Measurements from ENCODE around the gene CUX1. TPM values are rescaled to one million over a fixed set of nuclear protein-coding genes. Genes with fewer than 3 reads are reported as not detected.

The CUX1 gene
- total and polyA plus RNA-seq, 10 of the 15 experiments (the other 5 are each of a cell fraction or from before 2014, with no cell fraction given), result 6.1 to 48.6 (median 25.9) TPM

DNA sequence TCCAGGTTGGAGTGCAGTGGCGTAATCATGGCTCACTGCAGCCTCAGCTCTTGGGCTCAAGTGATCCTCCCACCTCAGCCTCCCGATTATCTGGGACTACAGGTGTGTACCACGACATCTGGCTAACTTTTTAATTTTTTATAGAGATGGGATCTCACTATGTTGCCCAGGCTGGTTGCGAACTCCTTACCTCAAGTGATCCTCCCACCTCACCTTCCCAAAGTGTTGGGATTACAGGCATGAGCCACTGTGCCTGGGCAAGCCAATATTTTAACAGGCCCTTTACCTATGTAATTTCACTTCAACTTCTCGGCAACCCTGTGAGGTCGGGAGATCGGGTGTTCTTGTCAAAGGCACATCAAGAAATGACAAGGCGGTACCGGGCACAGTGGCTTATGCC lies 146.3 kb downstream of the CUX1 start:
- Histone ChIP-seq H3K4me1 (ENCODE audit: control insufficient read depth, insufficient read depth, low read length) (no peaks in the 10 kb centered on the region), H3K4me2 (ENCODE audit: control insufficient read depth, insufficient read depth) (no peak overlapping the region), H3K9ac (ENCODE audit: control insufficient read depth, insufficient read depth, low read length) (no peak overlapping the region), H4K20me1 (ENCODE audit: control insufficient read depth, insufficient read depth) (no peaks in the 10 kb centered on the region), H3K27me3 (replicated peaks in 1 of 2; ENCODE audit: control insufficient read depth in 2 of 2, insufficient read depth in 2 of 2, low read length in 1 of 2) (no peaks in the 10 kb centered on the region), H3K4me3 (no peak overlapping the region), H2AFZ (ENCODE audit: control insufficient read depth, low read depth, low read length) (no peak overlapping the region), H3K36me3 (ENCODE audit: control insufficient read depth in 2 of 2, insufficient read depth in 2 of 2, low read length in 1 of 2) (no peaks in the 10 kb centered on the region), H3K27ac (ENCODE audit: control insufficient read depth, insufficient read depth) (no peak overlapping the region), H3K9me3 (replicated peaks; ENCODE audit: control insufficient read depth, insufficient read depth, low read length) (no peaks in the 10 kb centered on the region), H3K79me2 (ENCODE audit: control insufficient read depth, insufficient read depth, low read length) (no peaks in the 10 kb centered on the region; the same call in 1 of the 2 replicates)
- DNase-seq (ENCODE audit: low read depth, low spot score) (no peak), ATAC-seq (no peak), FAIRE-seq (no peak)
- in situ Hi-C loops (cut with MboI) (no loop called here), intact Hi-C loops (cut with micrococcal nuclease; ENCODE audit: unreplicated experiment) (no loop called here)
- ChIA-PET RAD21 (ENCODE audit: unreplicated experiment) (no interaction called here), POLR2A (no interaction called here), SMC1A (ENCODE audit: uncharacterized antibody, unreplicated experiment) (no interaction called here), CTCF (no interaction called here)
- BruUV-seq (replicated peaks), result no TSS peak
- WGBS (ENCODE audit: insufficient coverage, insufficient replicate concordance, low lambda C conversion rate, missing lambda C conversion rate), result 92% methylated on average over 9 of the region's 9 CpGs
- no peak for TF ChIP-seq ZNF24 (IDR thresholded peaks at IDR 0.05)
- TF ChIP-seq, protein P1, sequence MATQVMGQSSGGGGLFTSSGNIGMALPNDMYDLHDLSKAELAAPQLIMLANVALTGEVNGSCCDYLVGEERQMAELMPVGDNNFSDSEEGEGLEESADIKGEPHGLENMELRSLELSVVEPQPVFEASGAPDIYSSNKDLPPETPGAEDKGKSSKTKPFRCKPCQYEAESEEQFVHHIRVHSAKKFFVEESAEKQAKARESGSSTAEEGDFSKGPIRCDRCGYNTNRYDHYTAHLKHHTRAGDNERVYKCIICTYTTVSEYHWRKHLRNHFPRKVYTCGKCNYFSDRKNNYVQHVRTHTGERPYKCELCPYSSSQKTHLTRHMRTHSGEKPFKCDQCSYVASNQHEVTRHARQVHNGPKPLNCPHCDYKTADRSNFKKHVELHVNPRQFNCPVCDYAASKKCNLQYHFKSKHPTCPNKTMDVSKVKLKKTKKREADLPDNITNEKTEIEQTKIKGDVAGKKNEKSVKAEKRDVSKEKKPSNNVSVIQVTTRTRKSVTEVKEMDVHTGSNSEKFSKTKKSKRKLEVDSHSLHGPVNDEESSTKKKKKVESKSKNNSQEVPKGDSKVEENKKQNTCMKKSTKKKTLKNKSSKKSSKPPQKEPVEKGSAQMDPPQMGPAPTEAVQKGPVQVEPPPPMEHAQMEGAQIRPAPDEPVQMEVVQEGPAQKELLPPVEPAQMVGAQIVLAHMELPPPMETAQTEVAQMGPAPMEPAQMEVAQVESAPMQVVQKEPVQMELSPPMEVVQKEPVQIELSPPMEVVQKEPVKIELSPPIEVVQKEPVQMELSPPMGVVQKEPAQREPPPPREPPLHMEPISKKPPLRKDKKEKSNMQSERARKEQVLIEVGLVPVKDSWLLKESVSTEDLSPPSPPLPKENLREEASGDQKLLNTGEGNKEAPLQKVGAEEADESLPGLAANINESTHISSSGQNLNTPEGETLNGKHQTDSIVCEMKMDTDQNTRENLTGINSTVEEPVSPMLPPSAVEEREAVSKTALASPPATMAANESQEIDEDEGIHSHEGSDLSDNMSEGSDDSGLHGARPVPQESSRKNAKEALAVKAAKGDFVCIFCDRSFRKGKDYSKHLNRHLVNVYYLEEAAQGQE (IDR thresholded peaks at IDR 0.05; ENCODE audit: low read depth, low read length), result no peak
- TF ChIP-seq, protein P2, sequence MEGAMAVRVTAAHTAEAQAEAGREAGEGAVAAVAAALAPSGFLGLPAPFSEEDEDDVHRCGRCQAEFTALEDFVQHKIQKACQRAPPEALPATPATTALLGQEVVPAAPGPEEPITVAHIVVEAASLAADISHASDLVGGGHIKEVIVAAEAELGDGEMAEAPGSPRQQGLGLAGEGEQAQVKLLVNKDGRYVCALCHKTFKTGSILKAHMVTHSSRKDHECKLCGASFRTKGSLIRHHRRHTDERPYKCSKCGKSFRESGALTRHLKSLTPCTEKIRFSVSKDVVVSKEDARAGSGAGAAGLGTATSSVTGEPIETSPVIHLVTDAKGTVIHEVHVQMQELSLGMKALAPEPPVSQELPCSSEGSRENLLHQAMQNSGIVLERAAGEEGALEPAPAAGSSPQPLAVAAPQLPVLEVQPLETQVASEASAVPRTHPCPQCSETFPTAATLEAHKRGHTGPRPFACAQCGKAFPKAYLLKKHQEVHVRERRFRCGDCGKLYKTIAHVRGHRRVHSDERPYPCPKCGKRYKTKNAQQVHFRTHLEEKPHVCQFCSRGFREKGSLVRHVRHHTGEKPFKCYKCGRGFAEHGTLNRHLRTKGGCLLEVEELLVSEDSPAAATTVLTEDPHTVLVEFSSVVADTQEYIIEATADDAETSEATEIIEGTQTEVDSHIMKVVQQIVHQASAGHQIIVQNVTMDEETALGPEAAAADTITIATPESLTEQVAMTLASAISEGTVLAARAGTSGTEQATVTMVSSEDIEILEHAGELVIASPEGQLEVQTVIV (IDR thresholded peaks at IDR 0.05; ENCODE audit: borderline replicate concordance, partially characterized antibody), result no peak
- no peak for TF ChIP-seq POLR2AphosphoS2 (IDR thresholded peaks at IDR 0.05; ENCODE audit: low read depth, low read length)
- TF ChIP-seq, protein P3, sequence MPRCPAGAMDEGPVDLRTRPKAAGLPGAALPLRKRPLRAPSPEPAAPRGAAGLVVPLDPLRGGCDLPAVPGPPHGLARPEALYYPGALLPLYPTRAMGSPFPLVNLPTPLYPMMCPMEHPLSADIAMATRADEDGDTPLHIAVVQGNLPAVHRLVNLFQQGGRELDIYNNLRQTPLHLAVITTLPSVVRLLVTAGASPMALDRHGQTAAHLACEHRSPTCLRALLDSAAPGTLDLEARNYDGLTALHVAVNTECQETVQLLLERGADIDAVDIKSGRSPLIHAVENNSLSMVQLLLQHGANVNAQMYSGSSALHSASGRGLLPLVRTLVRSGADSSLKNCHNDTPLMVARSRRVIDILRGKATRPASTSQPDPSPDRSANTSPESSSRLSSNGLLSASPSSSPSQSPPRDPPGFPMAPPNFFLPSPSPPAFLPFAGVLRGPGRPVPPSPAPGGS (IDR thresholded peaks at IDR 0.05; ENCODE audit: borderline replicate concordance, insufficient read depth, low read depth, low read length, poor library complexity, severe bottlenecking), result no peak
- TF ChIP-seq, protein P4, sequence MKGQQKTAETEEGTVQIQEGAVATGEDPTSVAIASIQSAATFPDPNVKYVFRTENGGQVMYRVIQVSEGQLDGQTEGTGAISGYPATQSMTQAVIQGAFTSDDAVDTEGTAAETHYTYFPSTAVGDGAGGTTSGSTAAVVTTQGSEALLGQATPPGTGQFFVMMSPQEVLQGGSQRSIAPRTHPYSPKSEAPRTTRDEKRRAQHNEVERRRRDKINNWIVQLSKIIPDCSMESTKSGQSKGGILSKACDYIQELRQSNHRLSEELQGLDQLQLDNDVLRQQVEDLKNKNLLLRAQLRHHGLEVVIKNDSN (IDR thresholded peaks at IDR 0.05; ENCODE audit: borderline replicate concordance, extremely low read length, insufficient read depth, low read depth, low read length), result no peak
- no peak for TF ChIP-seq GATAD2B (conservative IDR thresholded peaks at IDR 0.05; ENCODE audit: low read depth)
- TF ChIP-seq, protein P5, sequence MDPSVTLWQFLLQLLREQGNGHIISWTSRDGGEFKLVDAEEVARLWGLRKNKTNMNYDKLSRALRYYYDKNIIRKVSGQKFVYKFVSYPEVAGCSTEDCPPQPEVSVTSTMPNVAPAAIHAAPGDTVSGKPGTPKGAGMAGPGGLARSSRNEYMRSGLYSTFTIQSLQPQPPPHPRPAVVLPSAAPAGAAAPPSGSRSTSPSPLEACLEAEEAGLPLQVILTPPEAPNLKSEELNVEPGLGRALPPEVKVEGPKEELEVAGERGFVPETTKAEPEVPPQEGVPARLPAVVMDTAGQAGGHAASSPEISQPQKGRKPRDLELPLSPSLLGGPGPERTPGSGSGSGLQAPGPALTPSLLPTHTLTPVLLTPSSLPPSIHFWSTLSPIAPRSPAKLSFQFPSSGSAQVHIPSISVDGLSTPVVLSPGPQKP (IDR thresholded peaks at IDR 0.05; ENCODE audit: low read depth, low read length), result no peak
- no peak for TF ChIP-seq SUPT20H (IDR thresholded peaks at IDR 0.05; ENCODE audit: borderline replicate concordance, control insufficient read depth, low read depth, low read length)
- no peak for TF ChIP-seq YBX1 (IDR thresholded peaks at IDR 0.05)
